SHP77 treated with DMSO at 0.1 percent for 48 hours (cell line): ENCODE measurements around the gene RNASE8.

Experiments used
- DNase-seq: peaks from one replicate; lab custom pipeline; 2025; lab: John Stamatoyannopoulos, UW

Gene RNASE8

DNA sequence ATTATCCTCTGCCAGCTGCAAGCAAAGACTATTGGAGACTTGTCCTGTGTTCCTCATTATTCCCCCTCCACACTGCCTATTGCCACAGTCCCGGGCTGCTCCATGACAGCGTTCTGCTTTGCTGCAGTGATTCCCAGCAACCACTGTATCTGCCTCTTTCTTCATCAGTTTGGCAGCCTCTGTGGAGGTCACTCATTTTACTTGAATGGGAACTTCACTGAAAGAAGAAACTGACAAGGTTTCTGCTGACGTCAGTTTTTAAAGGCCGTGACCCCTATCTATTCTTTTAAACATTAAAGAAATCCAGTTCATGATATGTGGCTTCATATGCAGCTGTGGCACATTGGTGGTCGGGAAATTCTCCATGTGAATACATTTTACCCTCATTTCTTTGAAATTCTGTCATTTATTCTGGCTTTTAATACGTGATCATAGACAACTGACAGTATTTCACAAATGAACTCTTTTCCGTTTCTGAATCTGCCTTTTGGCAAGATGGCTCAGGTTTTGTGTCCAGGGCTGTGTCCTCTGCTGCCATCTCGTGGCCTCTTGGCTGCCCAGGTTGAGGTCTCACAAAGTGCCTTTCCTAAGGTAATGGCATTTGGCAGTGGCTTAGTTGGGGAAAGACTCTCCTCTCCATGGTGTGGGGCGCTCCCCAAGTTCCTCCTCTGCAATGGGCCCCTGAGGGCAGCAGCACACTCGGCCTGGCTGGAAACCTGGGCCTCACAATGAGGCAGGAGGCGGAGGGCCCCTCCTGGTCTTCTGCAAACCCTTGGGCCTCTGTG lies 49.1 kb downstream of the RNASE8 start:
- DNase-seq = peak; percentile 83

DNA sequence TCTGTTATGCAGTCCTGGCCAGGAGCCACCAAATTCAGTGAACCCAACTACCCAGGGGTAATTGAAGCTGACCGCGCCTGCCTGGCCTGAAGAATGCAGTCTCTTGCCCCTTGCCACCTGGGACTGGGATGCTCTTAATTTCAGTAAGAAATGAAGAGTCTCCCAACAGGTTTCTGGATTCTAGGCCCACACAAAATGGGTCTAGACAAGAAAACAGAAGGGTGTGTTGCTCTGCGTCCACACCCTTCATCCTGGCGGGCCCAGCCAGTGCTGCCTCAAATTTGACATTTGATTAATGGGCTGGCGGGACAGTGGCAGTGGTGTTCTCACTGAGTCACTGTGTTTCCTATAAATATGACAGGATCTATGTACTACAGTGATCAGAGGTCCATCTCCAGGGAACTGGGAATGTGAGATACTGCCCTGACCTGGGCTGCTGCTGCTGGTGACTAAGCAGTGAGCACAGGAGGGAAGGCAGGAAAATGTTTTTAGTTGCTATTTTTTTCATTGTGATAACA lies 49.7 kb downstream of the RNASE8 start:
- no peak for DNase-seq
